H9 (cell line): ENCODE measurements around the gene HOXD11. TPM values are rescaled to one million over a fixed set of nuclear protein-coding genes. Genes with fewer than 3 reads are reported as not detected.

Source experiments
- DNase-seq: peaks from one replicate; pipeline ENCODE4 v3.0.0-alpha.2; 2017
- H2AFZ ChIP-seq: one replicate; pipeline ENCODE4 v1.6.1; 2013; ENCODE audit warnings: mild to moderate bottlenecking, low read length, control low read depth, moderate library complexity
- H2AK5ac ChIP-seq: 2 replicates; pipeline ENCODE4 v1.6.1; 2013; ENCODE audit warnings: low read length, control low read depth, mixed read lengths; ENCODE audit not compliant: insufficient read length
- H2BK120ac ChIP-seq: one replicate; pipeline ENCODE4 v1.6.1; 2013; ENCODE audit warnings: low read depth, mild to moderate bottlenecking, low read length, control low read depth, inconsistent platforms; ENCODE audit not compliant: poor library complexity, severe bottlenecking
- H2BK12ac ChIP-seq: 2 replicates; pipeline ENCODE4 v1.6.1; 2013; ENCODE audit warnings: low read length, control low read depth, mixed read lengths, low read depth; ENCODE audit not compliant: insufficient read length
- H2BK15ac ChIP-seq: 2 replicates; pipeline ENCODE4 v1.6.1; 2013; ENCODE audit warnings: low read depth, low read length, control low read depth
- H2BK20ac ChIP-seq: one replicate; pipeline ENCODE4 v1.6.1; 2013; ENCODE audit warnings: low read depth, mild to moderate bottlenecking, low read length, control low read depth, inconsistent platforms; ENCODE audit not compliant: poor library complexity, severe bottlenecking
- H2BK5ac ChIP-seq: 2 replicates; pipeline ENCODE4 v1.6.1; 2013; ENCODE audit warnings: low read length, control low read depth, mixed read lengths; ENCODE audit not compliant: insufficient read length
- H3K14ac ChIP-seq: 2 replicates; pipeline ENCODE4 v1.6.1; 2013; ENCODE audit warnings: low read length, control low read depth; ENCODE audit not compliant: insufficient read depth
- H3K18ac ChIP-seq: 2 replicates; pipeline ENCODE4 v1.6.1; 2013; ENCODE audit warnings: low read depth, mild to moderate bottlenecking, mixed read lengths, low read length, control low read depth; ENCODE audit not compliant: insufficient read length
- H3K23ac ChIP-seq: 2 replicates; pipeline ENCODE4 v1.6.1; 2013; ENCODE audit warnings: low read length, control low read depth, mixed read lengths, low read depth; ENCODE audit not compliant: insufficient read length
- H3K23me2 ChIP-seq: 2 replicates; pipeline ENCODE4 v1.6.1; 2013; ENCODE audit warnings: low read depth, mild to moderate bottlenecking, mixed read lengths, low read length, control low read depth; ENCODE audit not compliant: insufficient read length, poor library complexity, severe bottlenecking
- H3K27ac ChIP-seq: 2 replicates; pipeline ENCODE4 v1.5.1; 2013; ENCODE audit warnings: low read length, control low read depth, mixed read lengths, low read depth; ENCODE audit not compliant: insufficient read length
- H3K27me3 ChIP-seq: 2 replicates; pipeline ENCODE4 v1.6.1; 2013; ENCODE audit warnings: low read length, control low read depth, inconsistent platforms; ENCODE audit not compliant: insufficient read depth
- H3K4ac ChIP-seq: 2 replicates; pipeline ENCODE4 v1.6.1; 2013; ENCODE audit warnings: low read depth, mild to moderate bottlenecking, control low read depth, inconsistent platforms, low read length, moderate library complexity
- H3K4me1 ChIP-seq: 2 replicates; pipeline ENCODE4 v1.6.1; 2013; ENCODE audit warnings: low read length, control low read depth, inconsistent platforms; ENCODE audit not compliant: insufficient read depth
- H3K4me2 ChIP-seq: 2 replicates; pipeline ENCODE4 v1.6.1; 2013; ENCODE audit warnings: low read length, control low read depth, mixed read lengths; ENCODE audit not compliant: insufficient read length, insufficient read depth
- H3K56ac ChIP-seq: 2 replicates; pipeline ENCODE4 v1.6.1; 2013; ENCODE audit warnings: low read depth, mild to moderate bottlenecking, mixed read lengths, low read length, control low read depth; ENCODE audit not compliant: insufficient read length
- H3K79me1 ChIP-seq: 2 replicates; pipeline ENCODE4 v1.6.1; 2013; ENCODE audit warnings: low read depth, mild to moderate bottlenecking, moderate library complexity, low read length, control low read depth, inconsistent platforms; ENCODE audit not compliant: insufficient read depth, poor library complexity, severe bottlenecking
- H3K79me2 ChIP-seq: 2 replicates; pipeline ENCODE4 v1.6.1; 2013; ENCODE audit warnings: low read length, control low read depth, inconsistent platforms; ENCODE audit not compliant: insufficient read depth
- H3K9ac ChIP-seq: 2 replicates; pipeline ENCODE4 v1.6.1; 2013; ENCODE audit warnings: low read length, control low read depth, mixed read lengths; ENCODE audit not compliant: insufficient read length; ENCODE audit errors: extremely low read depth
- H3K9me3 ChIP-seq: one replicate; pipeline ENCODE4 v1.6.1; 2013; ENCODE audit warnings: low read depth, low read length, inconsistent platforms; ENCODE audit not compliant: control insufficient read depth
- H3T11ph ChIP-seq: one replicate; pipeline ENCODE4 v1.6.1; 2013; ENCODE audit warnings: mild to moderate bottlenecking, low read length, control low read depth, inconsistent platforms
- H4K20me1 ChIP-seq: one replicate; pipeline ENCODE4 v1.6.1; 2013; ENCODE audit not compliant: control insufficient read depth, insufficient read length, insufficient read depth
- H4K5ac ChIP-seq: 2 replicates; pipeline ENCODE4 v1.6.1; 2013; ENCODE audit warnings: low read depth, mild to moderate bottlenecking, mixed read lengths, low read length, control low read depth; ENCODE audit not compliant: insufficient read length
- H4K8ac ChIP-seq: replicated peaks from 2 replicates; pipeline ENCODE4 v1.6.1; 2013; ENCODE audit warnings: low read length, control low read depth, mixed read lengths, low read depth; ENCODE audit not compliant: insufficient read length
- H4K91ac ChIP-seq: 2 replicates; pipeline ENCODE4 v1.6.1; 2013; ENCODE audit warnings: low read depth, mild to moderate bottlenecking, moderate library complexity, mixed read lengths, low read length, control low read depth; ENCODE audit not compliant: insufficient read length
- H3K27ac Mint-ChIP-seq, 3 experiments: 2 replicates in 2 of 3; 3 replicates in 1 of 3; pipeline ENCODE4 v1.8.0; 2020 to 2021; ENCODE audit warnings: mixed read lengths in 3 of 3, mild to moderate bottlenecking in 1 of 3, moderate library complexity in 1 of 3
- H3K27me3 Mint-ChIP-seq: 2 replicates; pipeline ENCODE4 v1.8.0; 2021; ENCODE audit warnings: low read depth, mild to moderate bottlenecking, moderate library complexity, mixed read lengths
- H3K36me3 Mint-ChIP-seq, 3 experiments: 2 replicates in 2 of 3; 3 replicates in 1 of 3; pipeline ENCODE4 v1.8.0; 2020 to 2021; ENCODE audit warnings: low read depth in 3 of 3, mixed read lengths in 3 of 3; ENCODE audit not compliant: insufficient read depth in 1 of 3
- H3K4me1 Mint-ChIP-seq, 2 experiments: 2 replicates each; pipeline ENCODE4 v1.8.0; 2020; ENCODE audit warnings: mixed read lengths in 2 of 2
- H3K4me3 Mint-ChIP-seq, 2 experiments: 2 replicates in 1 of 2; 3 replicates in 1 of 2; pipeline ENCODE4 v1.8.0; 2020 to 2021; ENCODE audit warnings: mild to moderate bottlenecking in 2 of 2, mixed read lengths in 2 of 2, moderate library complexity in 1 of 2
- H3K9me3 Mint-ChIP-seq, 2 experiments: 2 replicates in 1 of 2; 3 replicates in 1 of 2; pipeline ENCODE4 v1.8.0; 2020; ENCODE audit warnings: mild to moderate bottlenecking in 2 of 2, mixed read lengths in 2 of 2, moderate library complexity in 1 of 2
- WGBS: extraction: QIAGEN DNeasy Blood & Tissue Kit; methylation state at CpG from one replicate; pipeline ENCODE4 v1.1.7; 2013; ENCODE audit warnings: missing lambda C conversion rate, low lambda C conversion rate, mixed read lengths; ENCODE audit not compliant: insufficient read length; ENCODE audit errors: extremely low coverage; 5-methylcytosine and 5-hydroxymethylcytosine counted together
- total RNA-seq: library from RNA; stranded (reverse); gene quantifications from 2 replicates; pipeline ENCODE4 v1.2.1, GENCODE V29; 2021
- TF ChIP-seq, protein P1 (sequence below): fragments of 200-600 bp; sonication (generic); conservative IDR thresholded peaks from 3 replicates; pipeline ENCODE4 v1.8.0; 2021; ENCODE audit warnings: antibody characterized with exemption, mild to moderate bottlenecking

HOXD11 gene
- total RNA-seq, 1 experiment from 2014 or later, result not detected

GRCh38 chr2:176068419-176068832 is 38.7 kb upstream of the HOXD11 start:
- H4K20me1 ChIP-seq, result no peaks in the 10 kb centered on the region
- H2BK5ac ChIP-seq, result no peak overlapping the region
- no peak overlapping the region for H2BK20ac ChIP-seq
- peaks cover 3% of the 10 kb centered on the region for H3K23me2 ChIP-seq
- no peak overlapping the region for H3K27ac Mint-ChIP-seq
- WGBS, result no CpG with 5 or more reads among the region's 30 CpGs
- no peaks in the 10 kb centered on the region for H3K79me2 ChIP-seq
- no peak overlapping the region for H3K27ac ChIP-seq
- H2BK12ac ChIP-seq, result no peak overlapping the region
- no peak overlapping the region for H2BK15ac ChIP-seq
- H3K18ac ChIP-seq, result no peak overlapping the region
- peak; percentile 46 for DNase-seq
- no peak overlapping the region for H4K5ac ChIP-seq
- H3K4me1 ChIP-seq, result no peaks in the 10 kb centered on the region
- H4K91ac ChIP-seq, result no peak overlapping the region
- no peak overlapping the region for H4K8ac ChIP-seq
- TF ChIP-seq, protein P1, sequence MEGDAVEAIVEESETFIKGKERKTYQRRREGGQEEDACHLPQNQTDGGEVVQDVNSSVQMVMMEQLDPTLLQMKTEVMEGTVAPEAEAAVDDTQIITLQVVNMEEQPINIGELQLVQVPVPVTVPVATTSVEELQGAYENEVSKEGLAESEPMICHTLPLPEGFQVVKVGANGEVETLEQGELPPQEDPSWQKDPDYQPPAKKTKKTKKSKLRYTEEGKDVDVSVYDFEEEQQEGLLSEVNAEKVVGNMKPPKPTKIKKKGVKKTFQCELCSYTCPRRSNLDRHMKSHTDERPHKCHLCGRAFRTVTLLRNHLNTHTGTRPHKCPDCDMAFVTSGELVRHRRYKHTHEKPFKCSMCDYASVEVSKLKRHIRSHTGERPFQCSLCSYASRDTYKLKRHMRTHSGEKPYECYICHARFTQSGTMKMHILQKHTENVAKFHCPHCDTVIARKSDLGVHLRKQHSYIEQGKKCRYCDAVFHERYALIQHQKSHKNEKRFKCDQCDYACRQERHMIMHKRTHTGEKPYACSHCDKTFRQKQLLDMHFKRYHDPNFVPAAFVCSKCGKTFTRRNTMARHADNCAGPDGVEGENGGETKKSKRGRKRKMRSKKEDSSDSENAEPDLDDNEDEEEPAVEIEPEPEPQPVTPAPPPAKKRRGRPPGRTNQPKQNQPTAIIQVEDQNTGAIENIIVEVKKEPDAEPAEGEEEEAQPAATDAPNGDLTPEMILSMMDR, result no peak
- H3K9me3 Mint-ChIP-seq, result peaks cover 5 to 7% of the 10 kb centered on the region in 2 experiments; a peak in 4 of 5 replicates
- H3T11ph ChIP-seq, result no peak overlapping the region
- H3K9me3 ChIP-seq, result no peaks in the 10 kb centered on the region
- H3K4ac ChIP-seq, result no peak overlapping the region
- H2BK120ac ChIP-seq, result no peak overlapping the region
- H3K56ac ChIP-seq, result no peak overlapping the region
- H3K79me1 ChIP-seq, result no peaks in the 10 kb centered on the region
- H3K23ac ChIP-seq, result no peak overlapping the region
- H3K27me3 Mint-ChIP-seq, result peaks cover 99% of the 10 kb centered on the region
- peak overlapping the region in 1 of 2 experiments; percentile 69; a peak in 3 of 5 replicates for H3K4me3 Mint-ChIP-seq
- H2AK5ac ChIP-seq, result no peak overlapping the region
- peaks cover 75% of the 10 kb centered on the region for H3K27me3 ChIP-seq
- no peak overlapping the region for H3K9ac ChIP-seq
- H2AFZ ChIP-seq, result no peak overlapping the region
- H3K4me2 ChIP-seq, result peak overlapping the region; percentile 21
- no peak overlapping the region for H3K14ac ChIP-seq
- peaks cover 0 to 4% (median 0%) of the 10 kb centered on the region in 3 experiments; a peak in 1 of 7 replicates for H3K36me3 Mint-ChIP-seq
- peaks cover 8 to 35% of the 10 kb centered on the region in 2 experiments; a peak in 3 of 4 replicates for H3K4me1 Mint-ChIP-seq
